Measurements from ENCODE around the gene KCNJ8.

GRCh38 chr12:21717767-21718166 is 56.7 kb downstream of the KCNJ8 start:
- TF ChIP-seq CTCF (IDR thresholded peaks at IDR 0.05), result no peak
- no peak for TF ChIP-seq POLR2AphosphoS5 (IDR thresholded peaks at IDR 0.05)
- TF ChIP-seq POLR2A (IDR thresholded peaks at IDR 0.05), result no peak

All from breast epithelium (tissue), 3 donors.